Activated naive CD4-positive, alpha-beta T cell treated with anti-CD3 and anti-CD28 coated beads for 36 hours (primary cell): ENCODE measurements around the gene FOXM1. TPM values are rescaled to one million over a fixed set of nuclear protein-coding genes. Genes with fewer than 3 reads are reported as not detected.

ENCODE experiments used
- CTCF ChIA-PET: fragments of 350-600 bp; sonication (Branson Sonifier 250); formaldehyde crosslinking; loops from one replicate; lab custom pipeline; 2021; ENCODE audit warnings: antibody characterized with exemption; lab: Charles Lee
- DNase-seq: peaks from one replicate; pipeline ENCODE4 v3.0.0-alpha.2; 2020
- H3K27ac Mint-ChIP-seq: one replicate; pipeline ENCODE4 v1.8.0; 2021; ENCODE audit warnings: mild to moderate bottlenecking, mixed read lengths
- H3K27me3 Mint-ChIP-seq: one replicate; pipeline ENCODE4 v1.8.0; 2021; ENCODE audit warnings: low read depth, mixed read lengths
- H3K36me3 Mint-ChIP-seq: one replicate; pipeline ENCODE4 v1.8.0; 2021; ENCODE audit warnings: low read depth, mixed read lengths
- H3K4me1 Mint-ChIP-seq: one replicate; pipeline ENCODE4 v1.8.0; 2021; ENCODE audit warnings: low read depth, mixed read lengths
- H3K4me3 Mint-ChIP-seq: one replicate; pipeline ENCODE4 v1.8.0; 2021; ENCODE audit warnings: mild to moderate bottlenecking, moderate library complexity, mixed read lengths
- H3K9me3 Mint-ChIP-seq: one replicate; pipeline ENCODE4 v1.8.0; 2021; ENCODE audit warnings: mixed read lengths
- intact Hi-C: fragments of 100-400 bp; cut with micrococcal nuclease; formaldehyde crosslinking; loops from one replicate; pipeline ENCODE4 v1.15.1; 2023
- total RNA-seq, 2 experiments: library from RNA; stranded (reverse); gene quantifications; one replicate each; pipeline ENCODE4 v1.2.3, GENCODE V29; 2021

FOXM1 gene
- 10 to 100 TPM; 74.6 to 80.5 TPM for total RNA-seq

- DNase-seq: peak; percentile 89
- CTCF ChIA-PET: interaction anchor here (0.7 kb wide), 1 partner anchor 102 kb away, joined by 3 read pairs; no protein-coding TSS in a partner anchor
- no peaks in the 10 kb centered on the region for H3K27me3 Mint-ChIP-seq
- intact Hi-C loops: loop anchor here (1.0 to 5.0 kb wide), 4 partner anchors 13 to 185 kb away; partner anchors contain the start of genes ITFG2 and TULP3
- H3K4me3 Mint-ChIP-seq: peak within 1 kb of the TSS; percentile 95
- H3K4me1 Mint-ChIP-seq: peaks cover 30% of the 10 kb centered on the region
- peaks cover 34% of the 10 kb centered on the region for H3K36me3 Mint-ChIP-seq
- no peaks in the 10 kb centered on the region for H3K9me3 Mint-ChIP-seq
- H3K27ac Mint-ChIP-seq: peak within 1 kb of the TSS; percentile 94
Observed at GRCh38 chr12:2877047-2877952, at the start of gene FOXM1, which contains the start of gene RHNO1. FOXM1 (minus strand) TSS chr12:2877174; CDS start chr12:2874478, 2,696 bp downstream. RHNO1 (plus strand) TSS chr12:2877223; CDS start chr12:2885367, 8,144 bp downstream.

- DNase-seq: no peak
- CTCF ChIA-PET: interaction anchor here (0.6 to 1.0 kb wide), 3 partner anchors 40 to 101 kb away, joined by 3 to 4 read pairs (median 3); no protein-coding TSS in a partner anchor
- Mint-ChIP-seq H3K9me3 (no peaks in the 10 kb centered on the region), H3K27me3 (no peaks in the 10 kb centered on the region), H3K4me3 (no peak overlapping the region), H3K27ac (no peak overlapping the region), H3K36me3 (peaks cover 8% of the 10 kb centered on the region), H3K4me1 (peaks cover 6% of the 10 kb centered on the region)
- intact Hi-C loops: no loop called here
Observed at GRCh38 chr12:2925322-2925995, 48.5 kb upstream of the FOXM1 start.

GRCh38 chr12:2924019-2924418 lies 47.0 kb upstream of the FOXM1 start:
- intact Hi-C loops: no loop called here
- H3K27me3 Mint-ChIP-seq: no peaks in the 10 kb centered on the region
- no peak for DNase-seq
- H3K9me3 Mint-ChIP-seq: no peaks in the 10 kb centered on the region
- CTCF ChIA-PET: interaction anchor here (0.7 kb wide), 1 partner anchor 19 kb away, joined by 4 read pairs; no protein-coding TSS in a partner anchor
- H3K27ac Mint-ChIP-seq: no peak overlapping the region
- peaks cover 6% of the 10 kb centered on the region for H3K4me1 Mint-ChIP-seq
- peaks cover 5% of the 10 kb centered on the region for H3K36me3 Mint-ChIP-seq
- no peak overlapping the region for H3K4me3 Mint-ChIP-seq

- no peak for DNase-seq
- Mint-ChIP-seq H3K4me3 (no peak overlapping the region), H3K9me3 (no peaks in the 10 kb centered on the region), H3K36me3 (peaks cover 4% of the 10 kb centered on the region), H3K4me1 (peaks cover 6% of the 10 kb centered on the region), H3K27ac (no peak overlapping the region), H3K27me3 (no peaks in the 10 kb centered on the region)
- intact Hi-C loops: no loop called here
- CTCF ChIA-PET: no interaction called here
Observed at GRCh38 chr12:2923057-2923456, 46.1 kb upstream of the FOXM1 start.

- Mint-ChIP-seq H3K9me3 (no peaks in the 10 kb centered on the region), H3K36me3 (peaks cover 1% of the 10 kb centered on the region), H3K27me3 (no peaks in the 10 kb centered on the region), H3K4me3 (no peak overlapping the region), H3K27ac (no peak overlapping the region), H3K4me1 (peaks cover 6% of the 10 kb centered on the region)
- CTCF ChIA-PET: no interaction called here
- intact Hi-C loops: no loop called here
- no peak for DNase-seq
Observed at GRCh38 chr12:2922329-2922728, 45.4 kb upstream of the FOXM1 start.

- Mint-ChIP-seq H3K4me3 (no peak overlapping the region), H3K27me3 (no peaks in the 10 kb centered on the region), H3K27ac (no peak overlapping the region), H3K4me1 (no peaks in the 10 kb centered on the region), H3K9me3 (no peaks in the 10 kb centered on the region), H3K36me3 (peaks cover 1% of the 10 kb centered on the region)
- CTCF ChIA-PET: interaction anchor here (0.6 to 0.7 kb wide), 2 partner anchors 13 to 561 kb away, joined by 3 read pairs; no protein-coding TSS in a partner anchor
- DNase-seq: no peak
- intact Hi-C loops: no loop called here
Observed at GRCh38 chr12:2919249-2919648, 42.3 kb upstream of the FOXM1 start.

GRCh38 chr12:2912216-2912575 lies 35.2 kb upstream of the FOXM1 start:
- CTCF ChIA-PET: interaction anchor here (0.5 to 0.7 kb wide), 3 partner anchors 100 to 907 kb away, joined by 3 to 5 read pairs (median 5); partner anchors contain the start of gene ITFG2
- Mint-ChIP-seq H3K4me1 (no peaks in the 10 kb centered on the region), H3K4me3 (no peak overlapping the region), H3K27ac (no peak overlapping the region), H3K27me3 (no peaks in the 10 kb centered on the region), H3K36me3 (peaks cover 4% of the 10 kb centered on the region), H3K9me3 (no peaks in the 10 kb centered on the region)
- DNase-seq: no peak
- intact Hi-C loops: no loop called here

- intact Hi-C loops: no loop called here
- no peak for DNase-seq
- Mint-ChIP-seq H3K4me1 (no peaks in the 10 kb centered on the region), H3K27me3 (no peaks in the 10 kb centered on the region), H3K9me3 (no peaks in the 10 kb centered on the region), H3K27ac (no peak overlapping the region), H3K36me3 (no peaks in the 10 kb centered on the region), H3K4me3 (no peak overlapping the region)
- CTCF ChIA-PET: no interaction called here
Observed at GRCh38 chr12:2904260-2904659, 27.3 kb upstream of the FOXM1 start.

- intact Hi-C loops: no loop called here
- H3K36me3 Mint-ChIP-seq: no peaks in the 10 kb centered on the region
- H3K27me3 Mint-ChIP-seq: no peaks in the 10 kb centered on the region
- DNase-seq: no peak
- no peak overlapping the region for H3K4me3 Mint-ChIP-seq
- no peak overlapping the region for H3K27ac Mint-ChIP-seq
- CTCF ChIA-PET: no interaction called here
- no peaks in the 10 kb centered on the region for H3K4me1 Mint-ChIP-seq
- no peaks in the 10 kb centered on the region for H3K9me3 Mint-ChIP-seq
Observed at GRCh38 chr12:2902272-2902880, 25.4 kb upstream of the FOXM1 start.

GRCh38 chr12:2900642-2901041 lies 23.7 kb upstream of the FOXM1 start:
- Mint-ChIP-seq H3K27me3 (no peaks in the 10 kb centered on the region), H3K4me3 (no peak overlapping the region), H3K9me3 (no peaks in the 10 kb centered on the region), H3K36me3 (no peaks in the 10 kb centered on the region), H3K27ac (no peak overlapping the region), H3K4me1 (no peaks in the 10 kb centered on the region)
- intact Hi-C loops: no loop called here
- CTCF ChIA-PET: interaction anchor here (0.6 kb wide), 3 partner anchors 30 to 97 kb away, joined by 3 read pairs; no protein-coding TSS in a partner anchor
- DNase-seq: no peak

GRCh38 chr12:2897418-2897817 lies 20.4 kb upstream of the FOXM1 start:
- DNase-seq: no peak
- Mint-ChIP-seq H3K4me1 (peaks cover 9% of the 10 kb centered on the region), H3K27me3 (no peaks in the 10 kb centered on the region), H3K27ac (no peak overlapping the region), H3K36me3 (no peaks in the 10 kb centered on the region), H3K4me3 (no peak overlapping the region), H3K9me3 (no peaks in the 10 kb centered on the region)
- intact Hi-C loops: no loop called here
- CTCF ChIA-PET: no interaction called here

- CTCF ChIA-PET: interaction anchor here (0.6 kb wide), 1 partner anchor 38 kb away, joined by 3 read pairs; no protein-coding TSS in a partner anchor
- no peak overlapping the region for H3K27ac Mint-ChIP-seq
- H3K4me1 Mint-ChIP-seq: peaks cover 19% of the 10 kb centered on the region
- no peaks in the 10 kb centered on the region for H3K36me3 Mint-ChIP-seq
- no peak for DNase-seq
- no peaks in the 10 kb centered on the region for H3K27me3 Mint-ChIP-seq
- H3K4me3 Mint-ChIP-seq: no peak overlapping the region
- intact Hi-C loops: no loop called here
- no peaks in the 10 kb centered on the region for H3K9me3 Mint-ChIP-seq
Observed at GRCh38 chr12:2895511-2895910, 18.5 kb upstream of the FOXM1 start.
